ENCODE results near the gene PALMD.

- TF ChIP-seq CTCF (IDR thresholded peaks at IDR 0.05), result no peak
- no peak for TF ChIP-seq POLR2A (IDR thresholded peaks at IDR 0.05)
Measured at GRCh38 chr1:99713006-99713405, 67.1 kb downstream of the PALMD start.
